Endothelial cell of umbilical vein (primary cell): ENCODE results near the gene UNKL. TPM values are rescaled to one million over a fixed set of nuclear protein-coding genes. Genes with fewer than 3 reads are reported as not detected.

Experiments
- BruUV-seq: library from RNA; stranded (reverse); fragments of 400-500 nt; replicated peaks from 2 replicates; lab custom pipeline; 2021; lab: Mats Ljungman, UMichigan
- CTCF ChIA-PET: fragments of 300-600, 350-600 bp; sonication (Branson Sonifier 250); formaldehyde crosslinking; loops from one replicate; lab custom pipeline; 2021; ENCODE audit warnings: antibody characterized with exemption, inconsistent platforms; lab: Charles Lee
- POLR2A ChIA-PET: fragments of 300-600, 350-600 bp; sonication (Branson Sonifier 250); formaldehyde crosslinking; loops from one replicate; lab custom pipeline; 2021; ENCODE audit warnings: antibody characterized with exemption, inconsistent platforms; lab: Charles Lee
- DNase-seq: peaks from one replicate; pipeline ENCODE4 v3.0.0-alpha.2; 2011; ENCODE audit warnings: low read depth, low spot score
- FAIRE-seq: peaks from 2 replicates; lab custom pipeline; 2011; peaks lifted over from hg19 to GRCh38; lab: Jason Lieb, UNC
- H2AFZ ChIP-seq: 2 replicates; pipeline ENCODE4 v1.6.0; 2012; ENCODE audit warnings: low read depth, low read length, control low read depth, inconsistent platforms
- H3K27ac ChIP-seq: 2 replicates; pipeline ENCODE4 v1.5.1; 2011; ENCODE audit warnings: low read depth, mild to moderate bottlenecking, control low read depth, low read length, moderate library complexity; ENCODE audit not compliant: insufficient read depth
- H3K27me3 ChIP-seq, 2 experiments: 2 replicates each; pipeline versions ENCODE4 v1.6.0 to v1.6.1; 2011; ENCODE audit warnings: low read length in 2 of 2, mixed read lengths in 1 of 2; ENCODE audit not compliant: control insufficient read depth in 2 of 2, insufficient read depth in 2 of 2
- H3K36me3 ChIP-seq, 2 experiments: 2 replicates in 1 of 2; 3 replicates in 1 of 2; pipeline ENCODE4 v1.5.1; 2011; ENCODE audit warnings: low read length in 2 of 2, mild to moderate bottlenecking in 1 of 2, moderate library complexity in 1 of 2; ENCODE audit not compliant: control insufficient read depth in 2 of 2, insufficient read depth in 2 of 2; ENCODE audit errors: extremely low read depth in 1 of 2
- H3K4me1 ChIP-seq: 3 replicates; pipeline ENCODE4 v1.5.1; 2011; ENCODE audit warnings: mild to moderate bottlenecking, low read length; ENCODE audit not compliant: control insufficient read depth, insufficient read depth; ENCODE audit errors: extremely low read depth
- H3K4me2 ChIP-seq: 2 replicates; pipeline ENCODE4 v1.6.1; 2011; ENCODE audit warnings: low read length, control low read depth, mixed read lengths; ENCODE audit not compliant: insufficient read depth
- H3K4me3 ChIP-seq, 3 experiments: fragments of 200-600 bp in 1 of 3; sonication (generic), shearing (Covaris generic) in 1 of 3; replicated peaks in 1 of 3; 2 replicates each; pipeline ENCODE4 v1.5.1; 2011 to 2016; ENCODE audit warnings: control low read depth in 3 of 3, low read length in 3 of 3, mild to moderate bottlenecking in 2 of 3, inconsistent platforms in 1 of 3, low read depth in 1 of 3, moderate library complexity in 1 of 3; ENCODE audit not compliant: insufficient read depth in 1 of 3
- H3K79me2 ChIP-seq: 2 replicates; pipeline ENCODE4 v1.6.0; 2012; ENCODE audit warnings: low read length, inconsistent platforms; ENCODE audit not compliant: control insufficient read depth, insufficient read depth
- H3K9ac ChIP-seq: replicated peaks from 2 replicates; pipeline ENCODE3; 2011; ENCODE audit warnings: low read length, control low read depth; ENCODE audit not compliant: insufficient read depth; ENCODE audit errors: extremely low read depth
- H3K9me1 ChIP-seq: replicated peaks from 3 replicates; pipeline ENCODE4 v1.6.0; 2011; ENCODE audit warnings: mild to moderate bottlenecking, low read length; ENCODE audit not compliant: control insufficient read depth, insufficient read depth; ENCODE audit errors: extremely low read depth
- H3K9me3 ChIP-seq: replicated peaks from 2 replicates; pipeline ENCODE4 v1.5.1; 2012; ENCODE audit warnings: low read length, inconsistent platforms; ENCODE audit not compliant: control insufficient read depth, insufficient read depth
- H4K20me1 ChIP-seq: replicated peaks from 2 replicates; pipeline ENCODE3; 2011; ENCODE audit warnings: mild to moderate bottlenecking, low read length; ENCODE audit not compliant: control insufficient read depth, insufficient read depth; ENCODE audit errors: extremely low read depth
- CTCF ChIP-seq, 2 donors: IDR thresholded peaks; 1 replicate in 1 of 2; 2 replicates in 1 of 2; pipeline ENCODE4 v1.5.1; 2011; ENCODE audit warnings: low read length in 2 of 2, mild to moderate bottlenecking in 2 of 2, moderate library complexity in 2 of 2, control low read depth in 1 of 2, inconsistent platforms in 1 of 2, low read depth in 1 of 2; ENCODE audit not compliant: insufficient read depth in 1 of 2; ENCODE audit errors: extremely low read depth in 1 of 2
- EZH2 ChIP-seq: IDR thresholded peaks from 2 replicates; pipeline ENCODE4 v1.6.1; 2012; ENCODE audit warnings: borderline replicate concordance, low read depth, mild to moderate bottlenecking, moderate library complexity, low read length, inconsistent platforms; ENCODE audit not compliant: severe bottlenecking
- FOS ChIP-seq: IDR thresholded peaks from 2 replicates; pipeline ENCODE4 v1.6.1; 2011; ENCODE audit warnings: mild to moderate bottlenecking, low read length, moderate library complexity, borderline replicate concordance; ENCODE audit not compliant: insufficient read depth
- GATA2 ChIP-seq: IDR thresholded peaks from 2 replicates; pipeline ENCODE4 v1.7.0; 2011; ENCODE audit warnings: low read depth, mild to moderate bottlenecking, moderate library complexity, mixed read lengths, low read length; ENCODE audit not compliant: insufficient read length, insufficient read depth
- JUN ChIP-seq: IDR thresholded peaks from 2 replicates; pipeline ENCODE4 v1.6.1; 2011; ENCODE audit warnings: borderline replicate concordance, low read depth; ENCODE audit not compliant: insufficient read length, insufficient read depth
- MAX ChIP-seq: IDR thresholded peaks from 2 replicates; pipeline ENCODE4 v1.6.1; 2011; ENCODE audit not compliant: insufficient read depth, insufficient read length
- MYC ChIP-seq: IDR thresholded peaks from one replicate; pipeline ENCODE4 v1.6.1; 2011; ENCODE audit warnings: mild to moderate bottlenecking, low read depth, low read length
- POLR2A ChIP-seq: IDR thresholded peaks from 2 replicates; pipeline ENCODE4 v1.6.1; 2012; ENCODE audit warnings: low read depth, mild to moderate bottlenecking, control low read depth, low read length
- POLR2AphosphoS5 ChIP-seq: IDR thresholded peaks from 2 replicates; pipeline ENCODE4 v1.6.1; 2012; ENCODE audit warnings: low read depth, mild to moderate bottlenecking, control low read depth, low read length, moderate library complexity; ENCODE audit not compliant: insufficient read depth
- dilution Hi-C: fragments of 300-500 bp; cut with MboI; formaldehyde crosslinking; loops from one replicate; pipeline ENCODE4 v1.15.0; 2019; ENCODE audit warnings: low sequenced_read_pairs; ENCODE audit not compliant: extremely low pct_ligation_motif_present
- intact Hi-C: fragments of 100-400 bp; cut with micrococcal nuclease; formaldehyde crosslinking; loops from one replicate; pipeline ENCODE4 v1.10.0; 2022
- polyA plus RNA-seq, 4 experiments: library from polyadenylated mRNA; depleted of rRNA in 3 of 4; stranded (reverse) in 3 of 4; unstranded in 1 of 4; fragments of >200 nt; gene quantifications; 2 replicates each; pipeline versions ENCODE4 v1.2.1 to v1.2.3, GENCODE V29; 2011 to 2012; ENCODE audit warnings: missing spikeins in 1 of 4
- total RNA-seq: library from RNA; stranded (reverse); gene quantifications from 2 replicates; pipeline ENCODE4 v1.2.3, GENCODE V29; 2021

UNKL gene
- total and polyA plus RNA-seq, 2 donors (not counting 3 experiments of a cell fraction or from before 2014, with no cell fraction given): 17.1 to 32.8 TPM

GRCh38 chr16:1315081-1316032 lies 99.1 kb downstream of the UNKL start:
- Histone ChIP-seq H2AFZ (no peak overlapping the region), H4K20me1 (no peaks in the 10 kb centered on the region), H3K4me3 (no peak overlapping the region), H3K9me1 (no peaks in the 10 kb centered on the region), H3K27ac (no peak overlapping the region), H3K4me1 (peaks cover 14% of the 10 kb centered on the region), H3K9ac (no peak overlapping the region), H3K36me3 (peaks cover 20 to 57% of the 10 kb centered on the region in 2 experiments), H3K27me3 (no peaks in the 10 kb centered on the region), H3K9me3 (no peaks in the 10 kb centered on the region), H3K79me2 (peaks cover 74% of the 10 kb centered on the region), H3K4me2 (no peak overlapping the region)
- ChIA-PET CTCF (interaction anchor here (1.9 kb wide), 1 partner anchor 14 kb away, joined by 5 read pairs; no protein-coding TSS in a partner anchor), POLR2A (no interaction called here)
- FAIRE-seq (no peak), DNase-seq (no peak)
- intact Hi-C loops: no loop called here
- dilution Hi-C loops: no loop called here
- TF ChIP-seq MAX: no peak
- no peak for TF ChIP-seq FOS
- no peak for TF ChIP-seq GATA2
- no peak for TF ChIP-seq CTCF (IDR thresholded peaks at IDR 0.05; ENCODE audit: extremely low read depth in 1 of 2, insufficient read depth in 1 of 2, low read depth in 1 of 2, low read length in 2 of 2)
- TF ChIP-seq POLR2A: no peak
- no peak for TF ChIP-seq MYC
- no peak for TF ChIP-seq POLR2AphosphoS5
- TF ChIP-seq EZH2: no peak
- no peak for TF ChIP-seq JUN
- BruUV-seq: no TSS peak
